SK-N-MC (cell line): ENCODE measurements around the gene RAB11FIP2.

ENCODE experiments used
- DNase-seq: peaks from one replicate; pipeline ENCODE4 v3.0.0-alpha.2; 2011; ENCODE audit warnings: low read depth, low spot score
- H3K27ac ChIP-seq: fragments of 200-600 bp; sonication (generic); 2 replicates; pipeline ENCODE4 v1.5.1; 2016; ENCODE audit warnings: mixed run types
- H3K36me3 ChIP-seq: fragments of 200-600 bp; sonication (generic); 2 replicates; pipeline ENCODE4 v1.6.1; 2017; ENCODE audit warnings: antibody characterized with exemption, low read length, mixed read lengths; ENCODE audit not compliant: insufficient read depth
- H3K4me3 ChIP-seq: fragments of 200-600 bp; sonication (generic); 2 replicates; pipeline ENCODE4 v1.5.1; 2016
- H3K9ac ChIP-seq: fragments of 200-600 bp; sonication (generic); 2 replicates; pipeline ENCODE4 v1.8.0; 2017; ENCODE audit warnings: mixed run types, mixed read lengths; ENCODE audit not compliant: insufficient read length
- H3K9me3 ChIP-seq: fragments of 200-600 bp; sonication (generic); 2 replicates; pipeline ENCODE4 v1.6.1; 2017; ENCODE audit warnings: low read depth, mild to moderate bottlenecking, antibody characterized with exemption, low read length, moderate library complexity, mixed read lengths
- EZH2 ChIP-seq: fragments of 200-600 bp; sonication (generic); IDR thresholded peaks from one replicate; pipeline ENCODE4 v1.6.1; 2017; ENCODE audit warnings: antibody characterized with exemption
- FOXP2 ChIP-seq: optimal IDR thresholded peaks from 2 replicates; pipeline ENCODE3; 2011; ENCODE audit warnings: mild to moderate bottlenecking, moderate library complexity; ENCODE audit not compliant: insufficient read depth; ENCODE audit errors: extremely low read length, control extremely low read depth
- POLR2AphosphoS5 ChIP-seq: IDR thresholded peaks from 2 replicates; pipeline ENCODE4 v1.6.1; 2012; ENCODE audit warnings: mild to moderate bottlenecking, low read depth, low read length, borderline replicate concordance

Gene RAB11FIP2

GRCh38 chr10:117983961-117984360, 62.8 kb downstream of the RAB11FIP2 start:
- no peak overlapping the region for H3K9ac ChIP-seq
- no peak for TF ChIP-seq EZH2
- TF ChIP-seq FOXP2 = no peak
- no peak for TF ChIP-seq POLR2AphosphoS5
- DNase-seq = no peak
- no peak overlapping the region for H3K4me3 ChIP-seq
- no peaks in the 10 kb centered on the region for H3K9me3 ChIP-seq
- no peak overlapping the region for H3K27ac ChIP-seq
- no peaks in the 10 kb centered on the region for H3K36me3 ChIP-seq

GRCh38 chr10:117980755-117981702, 65.7 kb downstream of the RAB11FIP2 start:
- no peaks in the 10 kb centered on the region for H3K9me3 ChIP-seq
- H3K4me3 ChIP-seq = no peak overlapping the region
- H3K9ac ChIP-seq = no peak overlapping the region
- no peaks in the 10 kb centered on the region for H3K36me3 ChIP-seq
- no peak overlapping the region for H3K27ac ChIP-seq
- no peak for DNase-seq
- TF ChIP-seq FOXP2 = no peak
- TF ChIP-seq POLR2AphosphoS5 = no peak
- no peak for TF ChIP-seq EZH2

GRCh38 chr10:117980216-117980615, 66.5 kb downstream of the RAB11FIP2 start:
- no peaks in the 10 kb centered on the region for H3K36me3 ChIP-seq
- TF ChIP-seq FOXP2 (no peak), POLR2AphosphoS5 (no peak), EZH2 (no peak)
- H3K27ac ChIP-seq = no peak overlapping the region
- DNase-seq = no peak
- no peaks in the 10 kb centered on the region for H3K9me3 ChIP-seq
- no peak overlapping the region for H3K4me3 ChIP-seq
- no peak overlapping the region for H3K9ac ChIP-seq

- Histone ChIP-seq H3K9ac (no peak overlapping the region), H3K9me3 (no peaks in the 10 kb centered on the region), H3K36me3 (no peaks in the 10 kb centered on the region), H3K4me3 (no peak overlapping the region), H3K27ac (no peak overlapping the region)
- no peak for TF ChIP-seq POLR2AphosphoS5
- DNase-seq = no peak
Observed at GRCh38 chr10:117972168-117972837, 74.4 kb downstream of the RAB11FIP2 start.

GRCh38 chr10:117970962-117971361, 75.8 kb downstream of the RAB11FIP2 start:
- no peak overlapping the region for H3K27ac ChIP-seq
- no peak overlapping the region for H3K4me3 ChIP-seq
- no peaks in the 10 kb centered on the region for H3K9me3 ChIP-seq
- no peak for DNase-seq
- H3K36me3 ChIP-seq = no peaks in the 10 kb centered on the region
- TF ChIP-seq EZH2 (no peak), POLR2AphosphoS5 (no peak), FOXP2 (no peak)
- no peak overlapping the region for H3K9ac ChIP-seq

GRCh38 chr10:117969592-117969991, 77.1 kb downstream of the RAB11FIP2 start:
- Histone ChIP-seq H3K4me3 (no peak overlapping the region), H3K27ac (no peak overlapping the region), H3K36me3 (no peaks in the 10 kb centered on the region), H3K9ac (no peak overlapping the region), H3K9me3 (no peaks in the 10 kb centered on the region)
- no peak for TF ChIP-seq POLR2AphosphoS5
- no peak for TF ChIP-seq FOXP2
- TF ChIP-seq EZH2 = no peak
- DNase-seq = no peak

- no peaks in the 10 kb centered on the region for H3K9me3 ChIP-seq
- TF ChIP-seq POLR2AphosphoS5 = no peak
- no peak for TF ChIP-seq EZH2
- no peak overlapping the region for H3K27ac ChIP-seq
- no peak for DNase-seq
- no peak overlapping the region for H3K4me3 ChIP-seq
- no peak overlapping the region for H3K9ac ChIP-seq
- H3K36me3 ChIP-seq = no peaks in the 10 kb centered on the region
Observed at GRCh38 chr10:117968354-117969182, 78.2 kb downstream of the RAB11FIP2 start.

GRCh38 chr10:117967149-117967650, 79.5 kb downstream of the RAB11FIP2 start:
- no peak for DNase-seq
- H3K9ac ChIP-seq = no peak overlapping the region
- TF ChIP-seq EZH2 (no peak), POLR2AphosphoS5 (no peak), FOXP2 (no peak)
- H3K27ac ChIP-seq = no peak overlapping the region
- H3K9me3 ChIP-seq = no peaks in the 10 kb centered on the region
- H3K4me3 ChIP-seq = no peak overlapping the region
- no peaks in the 10 kb centered on the region for H3K36me3 ChIP-seq
